Smooth muscle cell (in vitro differentiated cells): Measurements from ENCODE around the gene BBIP1. TPM values are rescaled to one million over a fixed set of nuclear protein-coding genes. Genes with fewer than 3 reads are reported as not detected.

Source experiments
- DNase-seq: peaks from one replicate; lab custom pipeline; 2025; ENCODE audit not compliant: unreplicated experiment; lab: John Stamatoyannopoulos, UW
- H2AFZ ChIP-seq: fragments of 200-600 bp; sonication (generic); 2 replicates; pipeline ENCODE4 v1.6.0; 2016; ENCODE audit warnings: antibody characterized with exemption, low read depth, mild to moderate bottlenecking
- H3F3A ChIP-seq: fragments of 200-600 bp; sonication (generic); 2 replicates; pipeline ENCODE4 v1.6.0; 2017; ENCODE audit warnings: antibody characterized with exemption, low read depth
- H3K27ac ChIP-seq: fragments of 200-600 bp; sonication (generic); 2 replicates; pipeline ENCODE4 v1.5.1; 2016; ENCODE audit warnings: low read depth, mild to moderate bottlenecking
- H3K27me3 ChIP-seq: fragments of 200-600 bp; sonication (generic); 2 replicates; pipeline ENCODE4 v1.6.1; 2016; ENCODE audit warnings: low read depth, mild to moderate bottlenecking
- H3K36me3 ChIP-seq: fragments of 200-600 bp; sonication (generic); 2 replicates; pipeline ENCODE4 v1.5.1; 2016; ENCODE audit warnings: low read depth
- H3K4me1 ChIP-seq: fragments of 200-600 bp; sonication (generic); 2 replicates; pipeline ENCODE4 v1.5.1; 2016; ENCODE audit warnings: low read depth
- H3K4me2 ChIP-seq: fragments of 200-600 bp; sonication (generic); 2 replicates; pipeline ENCODE4 v1.6.0; 2016; ENCODE audit warnings: mild to moderate bottlenecking
- H3K4me3 ChIP-seq: fragments of 200-600 bp; sonication (generic); 2 replicates; pipeline ENCODE4 v1.5.1; 2016; ENCODE audit warnings: mild to moderate bottlenecking
- H3K79me2 ChIP-seq: fragments of 200-600 bp; sonication (generic); 2 replicates; pipeline ENCODE4 v1.6.0; 2016; ENCODE audit warnings: low read depth, mild to moderate bottlenecking
- H3K9ac ChIP-seq: fragments of 200-600 bp; sonication (generic); 2 replicates; pipeline ENCODE4 v1.6.0; 2016; ENCODE audit warnings: low read depth
- H3K9me3 ChIP-seq: fragments of 200-600 bp; sonication (generic); replicated peaks from 2 replicates; pipeline ENCODE4 v1.5.1; 2016; ENCODE audit warnings: low read depth
- H4K20me1 ChIP-seq: fragments of 200-600 bp; sonication (generic); 2 replicates; pipeline ENCODE4 v1.6.0; 2016; ENCODE audit warnings: low read depth
- WGBS: methylation state at CpG from one replicate; pipeline ENCODE4 v1.1.7; 2016; ENCODE audit warnings: low lambda C conversion rate; 5-methylcytosine and 5-hydroxymethylcytosine counted together
- polyA plus RNA-seq: library from polyadenylated mRNA; unstranded; fragments of >200 nt; fragmentation: Nextera tagmentation; extraction: Ambion mirVana; gene quantifications from 2 replicates; pipeline ENCODE4 v1.2.1, GENCODE V29; 2016
- total RNA-seq: library from RNA; depleted of rRNA; stranded (reverse); fragments of >200 nt; gene quantifications from 2 replicates; pipeline ENCODE4 v1.2.3, GENCODE V29; 2014
- TF ChIP-seq, protein P1 (sequence below): fragments of 200-600 bp; sonication (generic); IDR thresholded peaks from 2 replicates; pipeline ENCODE4 v1.5.1; 2017; ENCODE audit warnings: borderline replicate concordance, mild to moderate bottlenecking, antibody characterized with exemption; ENCODE audit not compliant: insufficient read depth, poor library complexity, severe bottlenecking

The BBIP1 gene
- total and polyA plus RNA-seq, 2 experiments from 2014 or later: 17.8 to 22.3 TPM

DNA sequence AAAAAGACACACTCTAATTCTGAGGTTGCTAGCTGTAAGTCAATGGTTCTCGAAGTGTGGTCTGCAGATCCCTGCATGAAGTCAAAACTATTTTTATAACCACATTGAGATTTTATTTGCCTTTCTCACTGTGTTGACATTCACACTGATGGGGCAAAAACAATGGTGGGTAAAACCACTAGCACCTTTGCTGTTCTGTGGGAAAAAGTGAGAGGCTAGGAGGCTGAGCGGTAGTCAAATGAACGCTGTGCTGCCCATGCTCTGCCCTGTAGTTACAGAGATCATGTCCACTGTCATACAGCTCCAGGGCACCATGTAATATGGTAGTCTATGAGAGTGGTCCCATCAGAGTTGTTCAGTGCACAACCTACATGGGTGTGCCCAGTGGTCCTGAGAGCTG is 68.9 kb downstream of the BBIP1 start:
- Histone ChIP-seq H3K4me1 (peaks cover 8% of the 10 kb centered on the region), H3K36me3 (no peaks in the 10 kb centered on the region), H3K27ac (no peak overlapping the region), H3K27me3 (no peaks in the 10 kb centered on the region), H3K9me3 (no peaks in the 10 kb centered on the region), H3K4me3 (no peak overlapping the region), H2AFZ (no peak overlapping the region), H4K20me1 (no peaks in the 10 kb centered on the region), H3F3A (no peaks in the 10 kb centered on the region), H3K79me2 (no peaks in the 10 kb centered on the region), H3K4me2 (no peak overlapping the region), H3K9ac (no peak overlapping the region)
- TF ChIP-seq, protein P1, sequence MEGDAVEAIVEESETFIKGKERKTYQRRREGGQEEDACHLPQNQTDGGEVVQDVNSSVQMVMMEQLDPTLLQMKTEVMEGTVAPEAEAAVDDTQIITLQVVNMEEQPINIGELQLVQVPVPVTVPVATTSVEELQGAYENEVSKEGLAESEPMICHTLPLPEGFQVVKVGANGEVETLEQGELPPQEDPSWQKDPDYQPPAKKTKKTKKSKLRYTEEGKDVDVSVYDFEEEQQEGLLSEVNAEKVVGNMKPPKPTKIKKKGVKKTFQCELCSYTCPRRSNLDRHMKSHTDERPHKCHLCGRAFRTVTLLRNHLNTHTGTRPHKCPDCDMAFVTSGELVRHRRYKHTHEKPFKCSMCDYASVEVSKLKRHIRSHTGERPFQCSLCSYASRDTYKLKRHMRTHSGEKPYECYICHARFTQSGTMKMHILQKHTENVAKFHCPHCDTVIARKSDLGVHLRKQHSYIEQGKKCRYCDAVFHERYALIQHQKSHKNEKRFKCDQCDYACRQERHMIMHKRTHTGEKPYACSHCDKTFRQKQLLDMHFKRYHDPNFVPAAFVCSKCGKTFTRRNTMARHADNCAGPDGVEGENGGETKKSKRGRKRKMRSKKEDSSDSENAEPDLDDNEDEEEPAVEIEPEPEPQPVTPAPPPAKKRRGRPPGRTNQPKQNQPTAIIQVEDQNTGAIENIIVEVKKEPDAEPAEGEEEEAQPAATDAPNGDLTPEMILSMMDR: no peak
- 96% methylated on average over 3 of the region's 3 CpGs for WGBS
- DNase-seq: no peak

Other genes with a start within 250 kb of the BBIP1 start
- gene PDCD4, start 47.3 kb downstream of the BBIP1 start, total RNA-seq: 67.0 and 73.5 TPM in 2 replicates
- 124 and 141 TPM in 2 replicates for gene PDCD4, start 47.3 kb downstream of the BBIP1 start, polyA plus RNA-seq
- 45.1 and 54.4 TPM in 2 replicates for gene SHOC2, start 424 bp upstream of the BBIP1 start, total RNA-seq
- gene SHOC2, start 424 bp upstream of the BBIP1 start, polyA plus RNA-seq: 19.3 and 22.7 TPM in 2 replicates
- 0.67 and 1.6 TPM in 2 replicates for gene ADRA2A, start 157.8 kb upstream of the BBIP1 start, total RNA-seq
- 1.5 and 3.8 TPM in 2 replicates for gene ADRA2A, start 157.8 kb upstream of the BBIP1 start, polyA plus RNA-seq